Activated T-cell treated with anti-CD3 and anti-CD28 coated beads, Interleukin-2, amount 50 U/mL, for 24 hours (primary cell): ENCODE measurements around the gene CPE.

Experiments
- DNase-seq: peaks from one replicate; pipeline ENCODE4 v3.0.0-alpha.2; 2020
- H3K27ac Mint-ChIP-seq: 2 replicates; pipeline ENCODE4 v1.8.0; 2020; ENCODE audit warnings: mild to moderate bottlenecking, mixed read lengths
- H3K27me3 Mint-ChIP-seq: 2 replicates; pipeline ENCODE4 v1.8.0; 2020; ENCODE audit warnings: mixed read lengths
- H3K36me3 Mint-ChIP-seq: 2 replicates; pipeline ENCODE4 v1.8.0; 2020; ENCODE audit warnings: low read depth, mixed read lengths
- H3K4me1 Mint-ChIP-seq: 2 replicates; pipeline ENCODE4 v1.8.0; 2020; ENCODE audit warnings: low read depth, mixed read lengths
- H3K4me3 Mint-ChIP-seq: 2 replicates; pipeline ENCODE4 v1.8.0; 2020; ENCODE audit warnings: mild to moderate bottlenecking, moderate library complexity, mixed read lengths
- H3K9me3 Mint-ChIP-seq: 2 replicates; pipeline ENCODE4 v1.8.0; 2020; ENCODE audit warnings: mixed read lengths

The CPE gene

GRCh38 chr4:165380805-165381204 is 2.0 kb downstream of the CPE start:
- Mint-ChIP-seq H3K4me1 (peaks cover 6% of the 10 kb centered on the region), H3K36me3 (no peaks in the 10 kb centered on the region), H3K4me3 (no peak overlapping the region), H3K27me3 (peaks cover 77% of the 10 kb centered on the region), H3K9me3 (no peaks in the 10 kb centered on the region), H3K27ac (no peak overlapping the region)
- DNase-seq: no peak

GRCh38 chr4:165381821-165382373 is 3.1 kb downstream of the CPE start:
- Mint-ChIP-seq H3K4me1 (peaks cover 6% of the 10 kb centered on the region), H3K27me3 (peaks cover 73% of the 10 kb centered on the region), H3K4me3 (no peak overlapping the region), H3K36me3 (no peaks in the 10 kb centered on the region), H3K27ac (no peak overlapping the region), H3K9me3 (no peaks in the 10 kb centered on the region)
- no peak for DNase-seq

- no peak overlapping the region for H3K4me3 Mint-ChIP-seq
- H3K36me3 Mint-ChIP-seq: no peaks in the 10 kb centered on the region
- H3K9me3 Mint-ChIP-seq: no peaks in the 10 kb centered on the region
- H3K27ac Mint-ChIP-seq: no peak overlapping the region
- H3K27me3 Mint-ChIP-seq: peaks cover 70% of the 10 kb centered on the region
- DNase-seq: no peak
- H3K4me1 Mint-ChIP-seq: peaks cover 6% of the 10 kb centered on the region
Measured at GRCh38 chr4:165382640-165383039, 3.8 kb downstream of the CPE start.

GRCh38 chr4:165383591-165384073 is 4.8 kb downstream of the CPE start:
- no peaks in the 10 kb centered on the region for H3K36me3 Mint-ChIP-seq
- no peak overlapping the region for H3K27ac Mint-ChIP-seq
- H3K9me3 Mint-ChIP-seq: no peaks in the 10 kb centered on the region
- peaks cover 3% of the 10 kb centered on the region for H3K4me1 Mint-ChIP-seq
- H3K4me3 Mint-ChIP-seq: no peak overlapping the region
- peaks cover 68% of the 10 kb centered on the region for H3K27me3 Mint-ChIP-seq
- DNase-seq: no peak

- H3K9me3 Mint-ChIP-seq: no peaks in the 10 kb centered on the region
- no peak for DNase-seq
- no peaks in the 10 kb centered on the region for H3K36me3 Mint-ChIP-seq
- peaks cover 67% of the 10 kb centered on the region for H3K27me3 Mint-ChIP-seq
- H3K4me3 Mint-ChIP-seq: no peak overlapping the region
- H3K4me1 Mint-ChIP-seq: peaks cover 1% of the 10 kb centered on the region
- H3K27ac Mint-ChIP-seq: no peak overlapping the region
Measured at GRCh38 chr4:165384186-165384585, 5.4 kb downstream of the CPE start.

- Mint-ChIP-seq H3K9me3 (no peaks in the 10 kb centered on the region), H3K27ac (no peak overlapping the region), H3K4me1 (peaks cover 1% of the 10 kb centered on the region), H3K27me3 (peaks cover 65% of the 10 kb centered on the region), H3K4me3 (no peak overlapping the region), H3K36me3 (no peaks in the 10 kb centered on the region)
- no peak for DNase-seq
Measured at GRCh38 chr4:165384598-165384997, 5.8 kb downstream of the CPE start.

- no peak overlapping the region for H3K4me3 Mint-ChIP-seq
- no peak overlapping the region for H3K27ac Mint-ChIP-seq
- peaks cover 60% of the 10 kb centered on the region for H3K27me3 Mint-ChIP-seq
- H3K4me1 Mint-ChIP-seq: no peaks in the 10 kb centered on the region
- H3K9me3 Mint-ChIP-seq: no peaks in the 10 kb centered on the region
- no peak for DNase-seq
- no peaks in the 10 kb centered on the region for H3K36me3 Mint-ChIP-seq
Measured at GRCh38 chr4:165385126-165385525, 6.3 kb downstream of the CPE start.

GRCh38 chr4:165386328-165386727 is 7.5 kb downstream of the CPE start:
- Mint-ChIP-seq H3K4me1 (no peaks in the 10 kb centered on the region), H3K36me3 (no peaks in the 10 kb centered on the region), H3K27me3 (peaks cover 53% of the 10 kb centered on the region), H3K27ac (no peak overlapping the region), H3K9me3 (no peaks in the 10 kb centered on the region), H3K4me3 (no peak overlapping the region)
- no peak for DNase-seq

- no peaks in the 10 kb centered on the region for H3K36me3 Mint-ChIP-seq
- no peaks in the 10 kb centered on the region for H3K4me1 Mint-ChIP-seq
- DNase-seq: no peak
- no peak overlapping the region for H3K4me3 Mint-ChIP-seq
- no peak overlapping the region for H3K27ac Mint-ChIP-seq
- H3K9me3 Mint-ChIP-seq: no peaks in the 10 kb centered on the region
- H3K27me3 Mint-ChIP-seq: peaks cover 36% of the 10 kb centered on the region
Measured at GRCh38 chr4:165388756-165389155, 9.9 kb downstream of the CPE start.

- Mint-ChIP-seq H3K4me1 (no peaks in the 10 kb centered on the region), H3K27ac (no peak overlapping the region), H3K9me3 (no peaks in the 10 kb centered on the region), H3K27me3 (peaks cover 16% of the 10 kb centered on the region), H3K4me3 (no peak overlapping the region), H3K36me3 (no peaks in the 10 kb centered on the region)
- no peak for DNase-seq
Measured at GRCh38 chr4:165393051-165393450, 14.2 kb downstream of the CPE start.

GRCh38 chr4:165393704-165394103 is 14.9 kb downstream of the CPE start:
- DNase-seq: no peak
- Mint-ChIP-seq H3K27me3 (peaks cover 11% of the 10 kb centered on the region), H3K4me3 (no peak overlapping the region), H3K4me1 (no peaks in the 10 kb centered on the region), H3K27ac (no peak overlapping the region), H3K36me3 (no peaks in the 10 kb centered on the region), H3K9me3 (no peaks in the 10 kb centered on the region)

- peaks cover 10% of the 10 kb centered on the region for H3K27me3 Mint-ChIP-seq
Measured at GRCh38 chr4:165394275-165394674, 15.5 kb downstream of the CPE start.

GRCh38 chr4:165398570-165398969 is 19.8 kb downstream of the CPE start:
- no peak overlapping the region for H3K4me3 Mint-ChIP-seq
- peaks cover 4% of the 10 kb centered on the region for H3K27me3 Mint-ChIP-seq
- no peak overlapping the region for H3K27ac Mint-ChIP-seq
- H3K4me1 Mint-ChIP-seq: no peaks in the 10 kb centered on the region
- no peaks in the 10 kb centered on the region for H3K36me3 Mint-ChIP-seq
- no peak for DNase-seq
- no peaks in the 10 kb centered on the region for H3K9me3 Mint-ChIP-seq

More at GRCh38 chr4:165394275-165394674, 15.5 kb downstream of the CPE start:
- Mint-ChIP-seq H3K4me1 (no peaks in the 10 kb centered on the region), H3K4me3 (no peak overlapping the region), H3K9me3 (no peaks in the 10 kb centered on the region), H3K27ac (no peak overlapping the region), H3K36me3 (no peaks in the 10 kb centered on the region)
- DNase-seq: no peak

- Mint-ChIP-seq H3K27me3 (peaks cover 3% of the 10 kb centered on the region), H3K27ac (no peak overlapping the region), H3K9me3 (no peaks in the 10 kb centered on the region), H3K36me3 (no peaks in the 10 kb centered on the region), H3K4me3 (no peak overlapping the region), H3K4me1 (no peaks in the 10 kb centered on the region)
- no peak for DNase-seq
Measured at GRCh38 chr4:165402375-165402774, 23.6 kb downstream of the CPE start.

GRCh38 chr4:165403048-165403447 is 24.2 kb downstream of the CPE start:
- H3K27me3 Mint-ChIP-seq: peaks cover 4% of the 10 kb centered on the region
- no peak overlapping the region for H3K27ac Mint-ChIP-seq
- H3K4me3 Mint-ChIP-seq: no peak overlapping the region
- DNase-seq: no peak
- no peaks in the 10 kb centered on the region for H3K4me1 Mint-ChIP-seq
- H3K9me3 Mint-ChIP-seq: no peaks in the 10 kb centered on the region
- H3K36me3 Mint-ChIP-seq: no peaks in the 10 kb centered on the region

GRCh38 chr4:165403637-165404036 is 24.8 kb downstream of the CPE start:
- Mint-ChIP-seq H3K9me3 (no peaks in the 10 kb centered on the region), H3K4me3 (no peak overlapping the region), H3K27me3 (peaks cover 7% of the 10 kb centered on the region), H3K36me3 (no peaks in the 10 kb centered on the region), H3K4me1 (no peaks in the 10 kb centered on the region), H3K27ac (no peak overlapping the region)
- no peak for DNase-seq
